NCI-H187 (cell line): ENCODE data around the gene SERPINH1.

Experiments used
- DNase-seq, 2 experiments: peaks; one replicate each; lab custom pipeline; 2025; lab: John Stamatoyannopoulos, UW

The SERPINH1 gene

DNA sequence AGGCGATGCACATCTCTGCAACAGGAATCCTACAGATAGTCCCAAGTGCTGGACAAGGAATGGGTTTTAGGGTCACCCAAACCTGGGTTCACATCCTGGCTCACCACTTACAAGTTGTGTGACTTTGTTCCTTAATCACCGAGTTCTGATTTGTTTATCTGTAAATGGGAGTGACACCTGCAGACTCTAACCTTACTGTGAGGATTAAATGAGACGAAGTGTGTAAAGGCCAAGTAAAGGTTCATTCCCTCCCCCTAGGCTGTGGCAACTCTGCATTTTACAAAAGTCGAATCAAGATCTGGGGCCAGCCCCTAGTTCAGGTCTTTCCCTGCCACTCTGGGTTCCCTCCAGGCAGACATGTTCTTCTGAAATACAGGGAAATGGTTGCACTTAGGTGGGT lies 34.9 kb downstream of the SERPINH1 start:
- DNase-seq = no peak

DNA sequence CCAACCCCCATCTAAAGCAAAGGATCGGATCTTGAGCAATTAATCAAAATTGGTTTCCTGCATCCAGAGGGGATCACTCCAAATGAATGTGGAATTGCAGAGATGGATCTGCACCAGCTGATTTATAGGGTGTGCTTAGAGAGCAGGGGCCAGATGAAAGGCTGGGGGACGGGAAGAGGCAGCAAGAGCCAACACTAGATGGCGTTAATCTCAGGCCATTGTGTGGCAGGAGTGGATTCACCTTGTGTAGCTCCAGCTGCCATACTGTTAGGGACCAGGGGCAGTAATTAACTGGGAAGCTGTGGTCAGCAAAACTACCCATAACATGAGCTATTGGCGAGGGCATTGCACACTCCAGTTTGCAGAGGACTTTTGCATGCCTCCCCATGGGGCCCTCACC lies 35.6 kb downstream of the SERPINH1 start:
- DNase-seq = peak; percentile 61 to 64

DNA sequence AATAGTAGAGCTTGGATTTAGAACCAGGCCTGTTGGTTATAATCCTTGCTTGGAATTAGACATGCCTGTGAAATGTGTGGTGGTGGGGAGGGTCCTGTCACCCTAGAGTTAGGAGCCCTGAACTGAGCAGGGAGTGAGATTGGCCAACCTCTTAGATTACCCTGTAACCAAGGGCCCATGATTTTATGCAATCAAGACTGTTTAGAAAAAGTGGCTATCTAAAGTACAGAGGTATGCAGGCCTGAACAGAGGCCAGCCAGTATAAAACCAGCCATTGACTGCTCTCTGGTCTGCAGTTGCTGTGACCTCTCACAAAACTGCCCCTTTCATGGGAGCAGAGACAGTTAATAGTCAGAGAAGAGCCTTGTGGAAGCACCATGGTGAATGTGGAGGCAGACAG lies 36.2 kb downstream of the SERPINH1 start:
- DNase-seq = no peak

DNA sequence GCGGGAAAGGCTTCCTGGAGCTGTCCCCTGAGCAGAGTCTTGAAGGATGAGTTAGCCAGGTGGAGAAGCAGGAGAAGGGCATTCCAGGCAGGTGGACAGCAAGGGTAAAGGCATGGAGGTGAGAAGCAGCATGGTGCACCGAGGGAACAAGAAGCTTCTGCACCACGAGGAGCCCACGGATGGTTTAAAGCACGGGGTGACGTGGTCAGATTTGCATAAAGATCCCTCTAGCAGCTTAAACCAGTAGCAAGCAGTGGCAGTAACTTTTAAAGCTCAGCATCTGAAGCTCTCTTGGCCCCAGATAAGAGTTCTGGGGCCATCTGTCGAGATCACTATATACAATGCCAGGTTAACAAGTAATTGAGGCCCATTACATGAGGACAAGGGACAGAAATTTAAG lies 36.8 kb downstream of the SERPINH1 start:
- DNase-seq = no peak

DNA sequence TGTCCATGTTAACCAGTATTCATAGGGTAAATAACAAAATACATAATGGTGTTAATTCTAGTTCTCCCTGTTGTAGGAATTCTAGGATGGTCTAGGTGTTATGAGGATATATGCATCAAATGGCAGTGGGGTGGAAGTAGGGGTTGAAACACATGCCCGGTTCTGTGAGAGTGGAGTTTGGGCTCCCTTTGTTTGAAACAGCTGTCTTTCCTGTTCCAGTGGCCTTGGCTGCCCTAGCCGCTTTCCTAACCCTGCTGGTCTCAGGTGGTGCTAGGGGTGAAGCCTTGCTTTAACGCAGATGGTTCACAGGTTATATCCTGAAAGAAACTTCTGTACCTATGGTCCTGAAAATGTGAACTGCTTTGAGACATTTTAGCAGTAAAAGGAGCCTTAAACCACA lies 38.3 kb downstream of the SERPINH1 start:
- DNase-seq = no peak

DNA sequence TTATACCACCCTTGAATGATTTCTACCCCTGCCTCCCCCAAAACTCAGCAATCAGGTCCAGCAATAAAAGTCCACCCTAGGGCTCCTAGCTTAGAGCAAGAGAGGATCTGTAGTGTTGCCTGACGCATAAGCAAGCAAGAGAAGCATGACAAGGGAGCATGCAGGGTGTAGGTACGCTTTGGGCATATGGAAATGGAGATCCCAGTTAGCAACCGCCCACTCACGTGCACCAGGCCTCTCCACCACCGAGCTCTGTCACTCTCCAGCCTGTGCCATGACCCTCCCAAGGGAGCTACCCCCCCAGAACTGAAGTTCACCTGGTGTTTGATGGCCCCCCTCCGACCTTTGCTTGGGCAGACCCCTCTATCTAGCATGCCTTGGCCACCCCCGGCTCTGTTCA lies 39.4 kb downstream of the SERPINH1 start:
- DNase-seq = no peak

DNA sequence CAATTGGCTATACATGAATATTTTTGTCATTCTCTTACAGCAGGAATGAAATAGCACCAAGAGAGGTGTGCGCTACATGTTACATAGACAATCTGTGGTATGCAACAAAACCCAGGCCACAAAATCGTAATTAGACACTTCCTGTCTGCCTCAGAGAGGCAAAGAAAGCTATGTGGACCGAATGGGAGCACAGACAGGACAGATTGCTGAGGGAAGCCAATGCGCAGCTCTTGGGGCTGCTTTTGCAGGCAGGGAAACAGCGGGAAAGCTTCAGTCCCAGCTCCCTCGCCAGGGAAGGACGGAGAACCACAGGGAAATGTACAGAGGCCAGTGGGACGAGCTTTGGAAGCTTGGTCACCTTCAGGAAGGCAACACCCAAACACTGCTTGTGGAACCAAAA lies 40.9 kb downstream of the SERPINH1 start:
- no peak for DNase-seq

DNA sequence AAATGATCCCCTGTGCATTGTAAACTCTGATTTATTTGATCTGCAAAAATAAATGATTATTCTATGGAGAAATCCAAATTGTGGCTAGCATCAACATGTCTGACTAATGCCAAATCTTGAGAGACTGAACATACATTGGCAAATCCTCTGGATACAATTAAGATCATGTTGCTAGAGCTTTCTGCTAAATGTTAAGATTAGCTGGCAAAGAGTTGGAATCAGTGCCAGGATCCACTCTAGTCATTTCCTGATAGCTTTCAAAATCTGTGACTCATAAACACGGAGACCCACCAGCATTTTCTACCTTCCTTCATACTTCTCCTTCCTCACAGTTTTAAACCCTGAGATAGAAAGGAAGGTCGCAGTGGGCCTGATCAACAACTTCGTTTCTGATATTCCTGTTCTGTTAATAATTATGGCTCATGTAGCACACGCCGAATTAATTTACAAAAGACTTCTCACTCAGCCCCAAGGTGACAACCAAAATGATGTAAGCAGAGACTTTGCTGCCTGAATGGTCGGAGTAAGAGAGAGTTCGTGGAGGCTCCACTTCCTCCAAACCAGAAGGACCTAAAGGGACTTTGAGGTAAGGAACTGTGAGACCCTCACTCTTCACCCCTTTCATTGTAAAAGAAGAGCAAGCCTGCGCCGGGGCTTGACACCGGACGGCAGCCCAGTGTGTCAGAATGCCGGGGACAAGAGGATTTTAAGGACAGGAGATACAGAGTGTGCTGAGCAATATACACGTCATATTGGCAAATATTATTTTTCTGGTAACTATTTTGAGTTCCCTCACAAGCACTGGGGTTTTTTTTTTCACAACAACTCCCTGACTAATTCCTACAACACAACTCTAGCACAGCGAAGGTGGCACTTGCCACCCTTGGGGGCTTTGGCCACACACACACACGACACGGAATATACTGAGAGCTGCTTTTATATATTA lies 42.0 kb downstream of the SERPINH1 start:
- DNase-seq = no peak

DNA sequence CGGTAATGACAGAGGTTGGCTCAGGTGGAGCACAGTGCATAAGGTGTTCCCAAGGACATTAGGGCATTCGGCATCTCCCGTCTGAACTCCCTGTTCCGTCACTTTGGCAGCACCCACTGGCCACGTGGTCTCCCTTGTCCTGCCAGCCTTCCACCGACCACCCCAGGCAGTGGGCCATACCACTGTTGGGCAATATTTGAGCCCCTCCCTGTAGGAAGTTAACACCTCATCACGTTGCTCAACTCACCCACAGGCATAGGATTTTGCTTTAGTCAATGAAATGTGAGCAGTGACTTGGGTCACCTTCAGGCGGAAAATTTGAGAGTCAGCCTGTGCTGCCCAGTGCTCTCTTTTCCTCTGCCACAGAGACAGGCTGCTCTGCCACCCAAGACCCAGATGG lies 44.0 kb downstream of the SERPINH1 start:
- DNase-seq = no peak

DNA sequence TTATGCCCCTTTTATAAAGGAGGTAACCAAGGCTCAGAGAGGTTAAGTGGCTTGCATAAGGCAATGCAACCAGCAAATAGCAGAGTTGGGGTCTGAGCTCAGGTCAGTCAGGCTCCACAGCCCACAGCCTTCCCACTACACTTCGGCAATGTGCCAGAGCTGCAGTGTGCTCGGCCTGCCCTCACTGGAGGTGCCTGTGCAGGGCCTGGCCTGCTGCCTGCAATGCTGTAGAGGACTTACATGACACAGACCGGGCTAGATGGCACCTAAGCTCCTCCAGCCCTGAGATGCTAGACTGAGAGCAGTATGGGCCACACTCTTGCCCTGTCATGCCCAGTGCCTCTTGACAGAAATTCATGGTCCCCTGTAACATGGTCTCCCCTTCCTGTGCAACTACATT lies 49.8 kb downstream of the SERPINH1 start:
- no peak for DNase-seq

DNA sequence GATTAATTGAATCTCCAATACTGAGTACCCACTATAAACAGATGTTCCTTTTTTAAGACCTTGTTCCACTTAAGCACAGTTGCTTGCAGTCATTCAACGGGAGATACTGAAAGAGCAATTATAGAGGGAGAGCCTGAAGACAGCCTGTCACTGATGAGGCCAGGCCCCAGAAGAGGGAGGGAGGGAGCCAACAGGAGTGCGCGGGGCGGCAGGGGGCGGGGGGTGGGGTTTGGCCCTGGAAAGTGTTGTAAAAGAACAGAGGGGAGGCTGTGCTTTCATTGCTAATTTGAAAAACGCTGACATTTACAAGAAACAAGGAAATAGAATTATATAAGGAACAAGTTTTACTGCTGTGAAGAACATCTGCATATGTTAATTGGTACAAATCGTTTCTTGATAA lies 53.7 kb downstream of the SERPINH1 start:
- DNase-seq = no peak

DNA sequence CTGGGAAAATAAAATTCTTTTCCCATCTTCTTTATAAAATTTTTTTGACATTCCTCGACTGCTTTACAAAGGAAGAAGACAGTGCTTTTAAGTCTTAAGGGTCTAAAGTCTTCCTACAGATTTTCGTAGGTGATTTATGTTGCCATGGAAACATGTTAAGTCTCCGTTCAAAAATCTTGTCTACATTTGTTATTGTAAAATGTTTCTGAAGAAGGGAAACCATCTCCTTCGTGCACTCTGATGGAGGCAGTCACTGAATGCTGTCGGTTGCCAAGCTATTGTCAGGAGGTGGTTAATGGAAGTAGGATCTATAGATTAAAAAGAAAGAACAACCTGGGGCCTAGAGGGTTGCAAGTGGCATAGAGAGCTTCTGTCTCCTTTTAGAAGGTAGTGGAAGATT lies 54.2 kb downstream of the SERPINH1 start:
- DNase-seq = no peak
